Pulmonary artery endothelial cell (primary cell): ENCODE measurements around the gene NIT1. TPM values are rescaled to one million over a fixed set of nuclear protein-coding genes. Genes with fewer than 3 reads are reported as not detected.

Source experiments
- DNase-seq: peaks from one replicate; pipeline ENCODE4 v3.0.0-alpha.2; 2011; ENCODE audit warnings: low read depth, low spot score
- total RNA-seq: library from RNA; depleted of rRNA; stranded (reverse); fragments of >200 nt; gene quantifications from 2 replicates; pipeline ENCODE4 v1.2.3, GENCODE V29; 2014

Gene NIT1
- total RNA-seq, 1 donor from 2014 or later = 11.3 TPM

DNA sequence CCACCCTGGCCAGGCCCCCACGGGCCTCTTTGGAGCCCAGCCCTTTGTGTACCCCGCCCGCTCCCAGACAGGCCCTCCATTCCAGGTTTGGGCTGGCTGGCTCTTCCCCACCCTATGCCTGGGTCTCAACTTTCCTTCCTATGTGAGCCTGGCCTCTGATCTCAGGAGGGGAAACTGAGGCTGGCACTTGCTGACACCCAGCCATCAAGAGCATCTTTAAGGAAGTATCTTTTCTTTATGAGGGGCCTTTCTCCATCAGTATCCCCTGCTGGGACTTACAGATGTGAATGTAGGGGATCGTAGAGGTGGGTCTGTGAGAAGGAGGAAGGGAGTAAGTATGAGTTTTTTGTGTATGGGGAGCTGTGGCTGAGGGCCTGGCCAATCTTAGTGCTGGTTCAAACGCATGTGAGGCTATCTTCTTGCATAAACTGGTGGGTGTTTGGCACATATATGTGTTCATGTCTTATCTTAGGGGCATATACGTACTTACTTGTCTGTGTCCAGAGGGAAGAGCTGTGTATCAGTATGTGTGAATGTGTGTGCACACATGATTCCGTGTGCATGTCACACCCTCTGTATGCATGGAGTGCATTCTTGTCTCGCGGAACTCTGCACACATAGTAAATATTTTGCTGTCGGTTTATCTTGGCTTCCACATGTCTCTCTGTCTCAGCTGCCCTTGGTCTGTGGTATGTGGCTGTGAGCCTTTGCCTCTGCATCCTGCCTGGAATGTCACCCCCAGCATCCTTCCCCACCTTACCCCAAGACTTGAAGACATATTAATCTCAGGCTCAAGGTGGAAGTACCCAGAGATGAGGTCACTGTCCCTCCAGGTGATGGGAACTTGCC, 33.9 kb upstream of the NIT1 start:
- no peak for DNase-seq

GRCh38 chr1:161084597-161084988, 33.3 kb upstream of the NIT1 start:
- no peak for DNase-seq

- no peak for DNase-seq
Observed at GRCh38 chr1:161085165-161085564, 32.7 kb upstream of the NIT1 start.

DNA sequence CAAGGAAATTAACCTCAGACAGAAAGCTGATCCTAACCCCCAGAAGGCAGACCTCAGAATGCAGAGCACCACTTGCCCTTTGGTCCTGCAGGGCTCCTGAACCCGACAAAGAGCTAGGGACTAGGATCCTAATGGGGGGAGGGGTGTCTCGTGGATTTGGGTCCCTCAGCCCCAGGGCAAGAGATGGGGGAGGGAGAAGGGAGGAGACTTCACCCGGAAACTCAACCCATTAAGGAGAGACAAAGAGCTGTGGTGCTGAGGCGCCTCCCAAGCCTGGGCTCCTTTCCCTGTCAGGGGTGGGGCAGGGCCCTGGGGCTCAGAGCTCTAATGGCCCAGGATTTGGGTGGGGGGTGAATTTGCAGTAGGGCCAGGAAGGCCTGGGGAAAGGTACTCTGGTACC, 31.4 kb upstream of the NIT1 start:
- DNase-seq = no peak

DNA sequence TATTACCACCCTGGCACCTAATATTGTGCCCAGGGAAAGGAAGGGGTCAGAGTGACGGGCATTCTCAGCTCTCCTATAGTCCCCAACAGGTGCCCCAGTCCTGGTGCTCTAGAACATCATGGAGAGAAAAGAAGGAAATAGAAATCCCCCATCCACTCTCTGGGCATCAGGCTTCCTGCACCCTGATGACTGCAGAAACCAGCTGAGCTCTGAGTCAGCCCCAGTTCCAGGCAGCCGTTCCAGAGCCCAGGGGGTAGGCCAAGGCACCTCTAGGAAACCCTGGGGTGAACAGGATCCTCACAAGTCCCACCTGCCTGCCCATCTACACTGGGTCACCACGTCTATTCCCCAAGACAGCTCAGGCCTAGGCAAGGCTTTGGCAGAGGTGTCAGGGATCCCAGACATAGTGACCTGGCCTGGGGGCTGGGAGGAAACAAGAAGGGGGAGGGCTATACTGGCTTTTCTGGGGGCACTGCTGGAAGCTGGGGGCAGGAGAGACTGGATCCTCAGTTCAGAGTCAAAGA, 29.3 kb upstream of the NIT1 start:
- no peak for DNase-seq

DNA sequence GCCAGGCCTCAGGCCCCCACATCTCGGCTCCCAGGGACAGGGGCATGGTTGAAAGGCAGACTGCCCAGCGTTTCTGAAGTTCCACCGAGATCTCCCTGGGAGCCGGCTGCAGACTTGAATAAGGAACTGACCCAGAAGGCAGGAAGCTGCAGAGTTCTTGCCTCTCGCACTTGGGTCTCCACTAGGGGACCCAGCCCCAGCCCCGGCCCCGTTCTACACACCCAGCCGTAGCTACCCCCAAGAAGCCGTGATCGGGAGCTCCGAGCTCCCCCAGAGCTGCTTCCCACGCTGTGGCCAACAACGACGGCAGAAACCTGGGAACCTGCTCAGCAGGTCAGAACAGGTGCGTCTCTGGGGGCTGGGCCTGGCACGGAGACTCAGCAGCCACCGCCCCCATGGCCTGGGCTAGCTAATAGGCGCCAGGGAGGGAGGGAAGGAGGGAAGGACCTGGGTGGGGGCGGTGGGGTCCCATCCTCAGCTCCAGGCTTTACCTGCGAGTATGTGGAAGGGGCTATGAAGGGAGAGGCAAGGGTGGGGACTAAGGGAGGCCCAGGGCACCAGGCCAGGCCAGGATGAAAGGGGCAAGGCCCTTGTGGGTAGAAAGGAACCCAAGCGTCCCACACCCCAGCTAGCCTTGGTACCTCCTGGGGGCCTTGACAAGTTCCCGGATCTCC, 28.5 kb upstream of the NIT1 start, which contains the start of gene NECTIN4:
NECTIN4 (minus strand) TSS at position 308 of the 674 bp plus-strand sequence; CDS start at position 46, 262 bp downstream.
- DNase-seq = no peak

DNA sequence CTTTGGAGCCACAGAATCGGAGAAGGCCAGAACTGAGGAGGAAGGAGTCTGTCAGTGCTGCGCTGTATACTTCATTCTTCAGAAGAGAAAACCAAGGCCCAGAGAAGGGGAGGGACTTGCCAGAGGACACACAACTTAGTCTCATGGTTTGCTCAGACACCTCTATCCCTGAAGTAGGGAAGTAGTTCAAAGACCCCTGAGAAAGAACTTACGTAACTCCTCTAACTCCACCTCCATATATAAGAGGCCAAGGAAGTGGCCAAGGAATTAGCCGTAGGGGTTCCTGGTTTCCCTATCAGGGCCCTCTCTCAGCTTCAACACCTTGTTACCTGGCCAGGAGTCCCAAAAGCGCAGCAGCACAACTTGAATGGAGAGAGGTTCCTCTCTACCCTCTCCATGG, 28.0 kb upstream of the NIT1 start:
- DNase-seq = no peak

GRCh38 chr1:161090617-161091016, 27.3 kb upstream of the NIT1 start:
- DNase-seq = no peak

DNA sequence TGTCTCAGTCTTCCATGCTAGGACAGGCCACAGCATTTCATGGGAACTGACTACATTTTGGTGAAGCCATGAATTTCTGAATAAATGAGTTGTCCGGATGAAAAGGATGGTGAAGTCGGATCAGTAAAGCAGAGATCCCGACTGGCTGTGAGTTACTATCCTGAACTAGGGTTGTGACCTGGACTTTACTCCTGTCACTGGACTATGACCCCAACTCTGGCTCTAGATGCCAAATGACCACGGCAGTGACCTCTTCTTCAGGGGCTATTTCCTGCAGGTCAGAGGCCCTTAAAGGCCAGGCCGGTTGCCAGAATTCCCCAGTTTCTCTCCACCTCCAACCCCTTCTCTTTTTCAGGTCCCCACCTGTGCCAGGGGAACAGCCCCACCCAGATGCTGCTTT, 26.8 kb upstream of the NIT1 start:
- no peak for DNase-seq

DNA sequence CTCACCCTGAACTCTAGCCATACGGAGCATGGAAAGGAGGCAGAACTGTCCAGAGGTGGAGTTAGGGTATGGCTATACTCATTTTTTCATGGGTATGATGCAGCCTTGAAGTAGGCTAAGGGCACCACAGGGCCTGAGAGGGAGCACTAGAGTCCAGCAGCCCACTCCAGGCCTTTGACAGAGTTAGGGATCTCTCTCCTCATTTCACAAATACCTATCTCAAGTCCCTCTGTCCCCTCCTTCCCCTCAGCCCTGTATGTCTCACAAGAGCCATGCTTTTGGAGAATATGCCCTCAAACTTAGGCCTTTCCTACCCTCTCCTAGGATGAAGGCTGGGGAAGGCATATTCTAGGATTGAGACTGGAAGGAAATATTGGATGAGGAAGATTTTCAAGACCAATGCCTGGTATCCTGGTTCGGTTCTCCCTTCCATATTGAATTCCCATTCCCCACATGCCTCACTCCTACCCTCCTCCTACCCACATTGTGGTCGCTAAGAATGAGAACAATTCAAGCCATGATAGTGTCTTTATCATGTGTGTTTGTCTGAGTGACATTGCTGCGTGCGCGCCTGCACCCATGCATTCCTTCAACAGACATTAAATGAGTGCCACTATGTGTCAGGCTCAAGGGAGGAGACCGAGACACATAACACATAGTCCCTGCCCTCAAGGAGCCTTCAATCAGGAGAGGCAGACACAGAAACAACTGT, 26.0 kb upstream of the NIT1 start:
- DNase-seq = no peak

DNA sequence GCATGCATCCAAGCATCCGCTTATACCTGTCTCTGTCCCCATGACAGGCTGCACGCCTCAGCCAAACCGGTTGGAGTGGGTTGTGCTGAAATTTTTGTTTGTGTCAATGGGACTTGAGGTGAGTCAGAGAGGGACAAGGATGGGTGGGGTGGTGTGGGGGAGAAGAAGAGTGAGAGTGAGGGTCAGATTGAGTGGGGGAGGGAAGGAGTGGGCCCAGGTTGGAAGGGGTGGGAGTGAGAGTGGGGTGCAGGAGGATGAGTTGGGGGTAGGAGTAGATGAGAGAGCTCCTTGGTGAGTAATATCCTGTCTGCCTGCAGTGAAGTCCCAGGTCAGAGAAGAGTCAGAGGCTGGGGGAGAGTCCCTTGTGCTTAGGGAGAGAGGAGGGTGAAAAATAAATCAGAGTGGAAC, 25.3 kb upstream of the NIT1 start:
- DNase-seq = no peak

- no peak for DNase-seq
Observed at GRCh38 chr1:161094481-161094880, 23.4 kb upstream of the NIT1 start.

GRCh38 chr1:161095230-161095629, 22.7 kb upstream of the NIT1 start:
- no peak for DNase-seq

GRCh38 chr1:161096015-161096414, 21.9 kb upstream of the NIT1 start:
- no peak for DNase-seq

- no peak for DNase-seq
Observed at GRCh38 chr1:161096530-161096929, 21.4 kb upstream of the NIT1 start.

GRCh38 chr1:161098210-161099068, 19.5 kb upstream of the NIT1 start, which contains the start of gene KLHDC9:
Gene KLHDC9, plus strand, starts transcription at chr1:161098361. Its CDS starts 175 bp downstream, at chr1:161098536.
- peak; percentile 15 for DNase-seq

DNA sequence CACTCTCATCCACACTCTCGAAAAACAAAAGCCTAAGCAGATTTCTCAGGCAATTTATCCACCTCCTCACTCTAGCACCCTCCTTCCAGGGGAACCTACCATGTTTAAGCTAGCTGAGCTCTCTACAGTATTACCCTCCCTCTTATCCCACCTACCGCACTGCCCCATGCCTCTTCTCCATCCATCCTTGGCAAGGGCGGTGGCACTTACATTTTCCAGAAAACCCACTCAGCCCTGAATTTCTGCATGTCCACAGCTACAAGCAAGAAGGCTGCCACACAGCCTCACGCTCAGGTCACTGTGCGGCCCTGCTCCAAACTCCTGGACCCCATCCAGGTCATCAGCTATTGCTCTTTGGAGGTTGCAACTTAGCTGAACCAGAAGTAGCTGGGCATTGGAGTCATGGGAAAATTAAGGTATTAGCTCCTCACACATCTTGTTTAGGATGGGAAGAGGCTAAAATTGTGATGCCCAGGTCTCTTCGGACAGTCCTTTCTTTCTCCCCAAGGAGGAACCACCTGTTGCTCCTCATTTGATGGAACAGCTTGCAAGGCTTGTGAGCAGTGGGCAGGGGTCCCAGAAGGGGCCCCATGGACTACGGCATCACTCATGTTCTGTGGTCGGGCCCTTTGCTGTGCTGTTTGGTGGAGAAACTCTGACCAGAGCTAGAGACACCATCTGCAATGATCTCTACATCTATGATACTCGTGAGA, 18.7 kb upstream of the NIT1 start:
- DNase-seq = no peak

DNA sequence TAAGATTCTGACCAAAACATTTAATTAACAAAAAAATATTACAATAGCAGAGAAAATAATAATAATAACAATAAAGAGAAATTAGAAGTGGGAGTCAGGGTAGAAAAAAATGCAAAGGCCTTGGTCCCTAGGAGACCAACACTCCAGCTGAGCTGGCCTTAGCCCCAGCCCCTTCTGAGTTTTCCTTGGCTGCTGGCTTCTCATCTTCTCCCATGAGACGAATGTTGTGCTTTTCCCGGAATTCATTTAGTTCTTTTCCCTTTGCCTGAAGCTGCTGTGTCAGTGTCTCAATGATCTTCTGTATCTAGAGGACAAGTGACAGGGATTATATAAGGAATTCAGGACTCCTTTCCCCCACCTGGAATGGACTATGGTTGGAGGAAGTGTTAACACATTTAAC, 17.3 kb upstream of the NIT1 start:
- DNase-seq = no peak

- DNase-seq = no peak
Observed at GRCh38 chr1:161106431-161106830, 11.5 kb upstream of the NIT1 start.

- DNase-seq = no peak
Observed at GRCh38 chr1:161111117-161111516, 6.8 kb upstream of the NIT1 start.
